NK-92 (cell line): ENCODE data around the gene DHX58.

Experiments used
- DNase-seq: peaks from one replicate; lab custom pipeline; 2025; ENCODE audit not compliant: unreplicated experiment; lab: John Stamatoyannopoulos, UW

The DHX58 gene

DNA sequence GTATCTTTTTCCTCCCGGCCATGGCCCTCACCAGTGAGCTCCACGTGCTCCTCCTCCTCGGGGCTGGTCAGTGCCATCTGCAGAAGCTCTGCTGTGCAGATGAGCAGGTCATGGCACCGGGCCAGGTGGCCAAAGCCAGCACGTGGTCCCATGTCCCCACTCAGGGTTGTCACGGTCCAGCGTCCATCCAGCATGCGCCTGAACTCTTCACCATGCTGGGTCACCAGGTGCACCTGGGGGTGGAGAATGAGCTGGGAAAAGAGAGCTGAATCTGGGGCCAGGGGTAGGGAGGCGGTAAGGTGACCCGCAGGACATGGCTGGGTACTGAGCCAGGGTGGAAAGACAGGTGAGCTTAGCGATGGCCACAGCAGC, 1.3 kb downstream of the DHX58 start:
- DNase-seq = no peak

DNA sequence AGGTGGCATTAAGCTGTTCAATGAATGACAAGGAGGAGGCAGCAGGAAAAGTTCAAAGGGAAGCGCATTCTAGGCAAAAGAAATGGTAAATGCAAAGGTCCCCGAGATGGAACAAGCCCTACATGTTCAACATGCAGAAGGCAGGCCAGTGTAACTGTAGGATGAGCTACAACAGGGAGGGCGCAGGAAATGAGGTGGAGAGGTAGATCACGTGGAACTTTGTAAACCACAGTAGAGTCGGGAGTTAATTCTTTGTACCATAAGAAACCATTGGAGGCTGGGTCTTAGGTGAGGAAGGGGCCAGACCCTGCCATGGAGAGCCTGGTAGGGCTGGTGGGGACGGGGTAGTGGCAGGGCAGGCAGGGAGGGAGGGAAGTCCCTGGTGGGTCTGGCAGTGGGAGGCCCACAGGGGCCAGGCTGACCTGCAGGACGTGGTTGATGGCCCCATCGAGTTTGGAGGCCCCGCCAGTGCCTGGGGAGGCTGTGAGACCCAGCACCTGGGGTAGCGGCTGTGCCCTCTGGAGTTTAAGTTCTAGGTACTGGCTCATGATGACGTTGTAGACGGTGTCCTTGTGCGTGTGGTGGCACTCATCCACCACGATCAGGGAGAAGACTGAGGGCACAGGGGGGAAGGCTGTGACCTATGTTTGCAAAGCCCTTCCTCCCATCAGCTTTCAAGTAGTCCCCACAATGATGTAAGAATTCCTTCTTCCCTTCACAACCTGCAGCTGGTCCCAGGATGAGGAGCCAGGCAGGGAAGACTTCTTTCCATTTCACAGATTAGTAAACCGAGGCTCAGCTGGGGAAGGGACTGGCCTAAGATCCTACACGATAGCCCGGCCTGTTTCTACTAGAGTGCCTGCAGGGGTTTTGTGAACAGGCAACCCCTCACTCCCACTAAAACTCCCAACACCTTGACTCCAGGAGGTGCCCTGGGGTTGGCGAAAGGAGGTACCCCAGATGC, 1.9 kb downstream of the DHX58 start:
- DNase-seq = no peak

DNA sequence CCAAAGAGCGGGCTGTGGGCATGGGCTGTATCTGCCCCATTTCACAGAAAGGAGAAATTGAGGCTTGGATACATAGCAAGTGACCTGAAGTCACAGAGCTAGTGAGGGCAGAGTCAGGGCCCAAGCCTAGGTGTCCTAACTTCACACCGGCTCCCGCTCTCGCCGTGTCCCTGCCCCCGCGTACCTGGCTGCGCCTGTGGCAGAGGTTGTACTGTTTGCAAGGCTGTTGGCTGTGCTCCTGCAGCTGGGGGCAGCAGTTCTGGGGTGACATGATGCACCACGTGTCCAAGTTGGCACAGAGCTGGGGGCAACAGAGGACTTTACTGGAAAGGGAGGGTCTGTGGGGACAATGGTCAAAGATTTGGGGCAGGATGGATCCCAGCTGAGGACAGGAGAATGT, 3.4 kb downstream of the DHX58 start:
- DNase-seq = no peak

DNA sequence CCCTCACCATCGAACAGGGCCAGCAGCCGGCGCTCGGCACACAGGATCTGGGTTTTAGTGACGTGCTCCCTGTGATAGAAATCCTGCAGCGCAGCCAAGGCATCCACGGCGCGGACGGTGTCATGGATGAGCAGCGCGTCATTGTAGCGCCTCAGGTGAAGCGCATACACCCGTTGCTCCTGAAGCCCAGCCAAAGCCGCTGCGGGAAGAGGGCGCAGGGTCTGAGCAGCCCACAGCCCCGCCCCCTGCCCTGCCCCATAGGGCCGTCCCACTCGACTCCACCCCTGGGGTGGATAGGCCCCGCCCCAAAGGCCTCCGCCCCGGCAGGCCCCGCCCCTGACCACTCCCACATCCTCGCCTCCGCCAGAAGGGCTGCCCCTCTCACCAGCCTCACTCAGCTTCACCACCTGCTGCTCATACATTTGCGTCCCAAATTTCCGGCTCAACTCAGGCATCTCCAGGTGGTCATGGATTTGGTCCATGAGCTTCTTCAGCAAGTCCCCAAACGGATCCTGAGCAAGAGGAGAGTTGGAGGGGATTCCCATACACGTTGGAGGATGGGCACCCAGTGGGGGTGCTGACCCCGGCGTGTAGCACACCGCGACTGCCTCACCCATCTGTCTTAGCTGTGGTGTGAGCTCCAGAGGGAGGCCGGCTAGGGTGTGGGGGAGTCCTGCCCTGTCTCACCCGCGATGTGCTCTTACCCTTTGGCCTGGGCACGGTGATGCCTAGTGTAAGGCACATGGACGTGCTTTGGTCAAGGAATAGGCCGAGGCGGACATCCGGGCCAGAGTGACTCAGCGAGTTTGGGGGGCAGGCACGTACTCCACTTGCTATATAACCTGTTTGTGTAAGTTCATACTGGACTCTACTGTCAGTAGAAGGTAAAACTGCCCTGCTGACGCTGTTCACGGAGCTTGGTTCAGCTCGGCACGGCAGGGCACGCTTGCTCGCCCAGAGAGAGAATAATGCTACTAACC, 4.6 kb downstream of the DHX58 start:
- DNase-seq = no peak

DNA sequence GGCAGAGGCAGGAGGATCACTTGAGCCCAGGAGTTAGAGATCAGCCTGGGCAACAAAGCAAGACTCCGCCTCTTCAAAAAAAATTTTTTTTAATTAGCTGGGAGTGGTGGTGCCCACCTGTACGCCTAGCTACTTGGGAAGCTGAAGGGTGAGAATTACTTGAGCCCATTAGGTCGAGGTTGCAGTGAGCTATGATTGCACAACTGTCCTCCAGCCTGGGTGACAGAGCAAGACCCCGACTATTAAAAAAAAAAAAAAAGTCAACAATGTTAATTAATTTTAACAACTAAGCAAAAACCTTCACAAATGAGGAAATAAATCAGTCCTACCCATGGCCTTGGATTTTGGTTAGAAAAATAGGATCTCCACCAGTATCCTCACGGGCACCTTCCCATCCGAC, 5.4 kb downstream of the DHX58 start:
- no peak for DNase-seq

DNA sequence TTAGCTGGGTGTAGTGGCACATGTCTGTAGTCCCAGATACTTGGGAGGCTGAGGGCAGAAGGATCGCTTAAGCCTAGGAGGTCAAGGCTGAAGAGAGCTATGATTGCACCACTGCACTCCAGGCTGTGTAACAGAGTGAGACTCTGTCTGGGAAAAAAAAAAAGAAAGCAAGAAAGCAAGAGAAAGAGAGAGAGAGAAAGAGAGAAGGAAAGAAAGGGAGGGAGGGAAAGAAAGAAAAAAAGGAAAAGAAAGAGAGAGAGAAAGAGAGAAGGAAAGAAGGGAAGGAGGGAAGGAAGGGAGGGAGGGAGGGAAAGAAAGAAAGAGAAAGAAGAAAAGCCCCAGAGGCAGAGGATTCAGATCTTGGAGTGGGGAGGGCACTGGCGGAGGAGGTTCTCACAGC, 6.5 kb downstream of the DHX58 start:
- DNase-seq = no peak

DNA sequence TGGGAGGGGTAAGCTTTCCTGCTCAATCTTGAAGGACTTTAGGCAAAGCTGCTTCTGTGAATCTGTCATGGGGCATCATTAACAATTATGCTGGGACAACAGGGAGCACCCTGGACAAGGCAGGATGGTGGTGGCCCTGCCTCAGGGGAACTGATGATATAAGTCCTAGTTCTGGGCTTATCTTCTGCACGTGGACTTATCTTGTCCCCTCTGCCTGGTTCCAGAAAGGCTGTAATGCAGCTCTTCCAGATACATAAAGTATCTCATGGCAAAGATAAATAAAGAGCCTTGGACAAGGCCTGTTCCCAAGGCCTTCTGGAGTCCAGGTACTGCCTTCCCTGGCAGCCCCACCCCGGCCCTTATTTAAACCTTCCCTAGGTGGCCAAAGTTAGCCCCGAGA, 8.2 kb downstream of the DHX58 start:
- no peak for DNase-seq

DNA sequence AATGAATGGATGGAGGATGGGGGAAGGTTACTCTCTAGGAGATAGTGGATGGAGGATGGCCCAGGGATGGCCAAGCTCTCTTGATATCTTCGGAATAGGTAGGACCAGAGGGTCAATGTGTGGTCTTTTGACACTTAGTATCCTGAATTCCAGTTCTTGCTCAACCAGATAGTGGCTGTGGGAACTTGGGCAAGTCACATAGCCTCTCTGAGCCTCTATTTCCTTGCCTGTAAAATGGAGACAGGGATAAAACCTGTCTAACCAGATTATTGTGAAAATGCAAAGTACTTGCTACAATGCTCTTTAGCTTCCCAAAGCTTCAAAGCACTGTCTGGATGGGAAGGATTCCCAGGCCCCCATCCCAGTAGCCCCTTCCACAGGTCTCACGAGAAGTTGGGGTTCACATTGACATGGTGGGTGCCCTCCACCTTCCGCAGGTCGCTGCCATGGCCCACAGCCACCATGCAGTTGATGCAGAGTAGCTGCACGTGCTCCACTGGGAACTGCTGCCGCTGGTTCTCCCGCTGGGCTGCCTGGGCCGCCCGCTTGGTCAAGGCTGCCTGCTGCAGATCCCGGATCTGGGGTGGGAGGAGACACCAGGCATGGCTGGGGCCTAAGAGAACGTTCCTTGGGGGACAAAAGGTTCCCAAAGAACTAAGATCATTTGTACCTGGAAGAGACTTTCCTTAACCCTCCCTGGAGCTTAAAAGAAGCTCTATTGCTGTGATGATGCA, 9.1 kb downstream of the DHX58 start:
- DNase-seq = no peak

DNA sequence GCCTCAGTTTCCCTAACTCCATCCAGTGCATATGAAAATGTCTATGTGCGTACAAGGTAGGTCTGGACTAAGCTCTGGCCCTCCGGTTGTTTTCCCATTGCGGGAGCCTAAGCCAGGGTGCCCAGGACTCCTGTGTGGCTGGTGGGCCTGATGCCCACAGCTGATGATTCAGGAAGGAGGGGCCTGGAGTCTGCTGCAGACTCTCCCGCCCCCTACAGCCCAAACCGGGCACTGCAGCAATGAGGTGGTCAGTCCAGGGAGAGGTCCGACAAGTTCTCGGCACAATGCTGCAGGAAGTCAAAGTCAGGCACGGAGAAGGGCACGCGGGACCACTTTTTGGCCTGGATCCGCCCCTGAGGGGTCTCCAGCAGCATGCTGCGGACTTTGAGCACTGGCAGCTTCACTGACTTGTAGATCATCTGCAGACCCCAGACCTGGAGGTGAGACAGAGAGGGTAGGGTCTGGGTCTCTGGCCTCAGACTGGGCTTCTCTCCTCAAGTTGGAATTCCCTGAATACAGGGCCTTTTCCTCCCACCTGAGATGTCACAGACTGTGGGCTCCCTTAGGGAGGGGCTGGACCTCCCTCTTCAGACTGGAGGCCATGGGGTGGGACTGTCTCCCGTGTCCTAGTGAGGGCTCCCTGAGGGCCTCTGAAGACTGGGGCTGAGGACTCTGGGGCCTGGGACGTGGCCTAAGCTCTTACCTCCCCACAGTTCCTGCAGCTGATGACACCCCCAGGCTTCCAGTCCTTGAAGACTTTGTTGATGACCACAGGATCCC, 10.8 kb downstream of the DHX58 start:
- DNase-seq = no peak

DNA sequence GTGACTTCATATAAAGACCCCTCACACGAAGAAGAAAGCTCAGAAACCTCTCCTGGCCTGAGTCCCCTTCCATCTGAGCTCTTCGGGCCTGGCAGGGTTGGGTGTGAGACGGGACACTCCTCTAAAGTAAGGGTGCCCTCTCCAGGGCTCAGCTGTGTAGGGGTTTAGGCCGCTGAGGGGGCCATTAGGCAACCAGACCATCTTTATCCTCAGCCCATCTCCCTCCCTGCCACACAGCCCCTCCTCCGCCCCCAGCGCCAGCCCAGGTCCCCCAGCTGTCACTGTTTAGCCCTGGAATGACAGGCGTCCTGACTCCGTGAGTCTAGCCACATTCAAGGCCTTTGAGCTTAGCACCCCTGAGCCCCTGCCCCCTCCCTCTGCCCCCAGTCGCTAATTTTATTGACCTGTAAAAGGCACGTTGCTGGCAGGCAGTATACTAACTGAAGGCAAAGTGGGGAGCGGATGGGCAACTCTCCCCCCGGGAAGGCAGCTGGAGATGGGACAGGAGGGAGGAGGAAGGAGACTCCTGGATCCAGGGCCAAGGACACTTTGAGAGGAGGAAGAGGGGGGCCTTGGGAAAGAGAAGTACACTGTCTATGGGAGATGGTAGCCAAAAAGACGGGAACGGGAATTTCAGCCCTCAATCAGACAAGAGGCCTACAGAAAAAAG, 13.6 kb downstream of the DHX58 start:
- no peak for DNase-seq

DNA sequence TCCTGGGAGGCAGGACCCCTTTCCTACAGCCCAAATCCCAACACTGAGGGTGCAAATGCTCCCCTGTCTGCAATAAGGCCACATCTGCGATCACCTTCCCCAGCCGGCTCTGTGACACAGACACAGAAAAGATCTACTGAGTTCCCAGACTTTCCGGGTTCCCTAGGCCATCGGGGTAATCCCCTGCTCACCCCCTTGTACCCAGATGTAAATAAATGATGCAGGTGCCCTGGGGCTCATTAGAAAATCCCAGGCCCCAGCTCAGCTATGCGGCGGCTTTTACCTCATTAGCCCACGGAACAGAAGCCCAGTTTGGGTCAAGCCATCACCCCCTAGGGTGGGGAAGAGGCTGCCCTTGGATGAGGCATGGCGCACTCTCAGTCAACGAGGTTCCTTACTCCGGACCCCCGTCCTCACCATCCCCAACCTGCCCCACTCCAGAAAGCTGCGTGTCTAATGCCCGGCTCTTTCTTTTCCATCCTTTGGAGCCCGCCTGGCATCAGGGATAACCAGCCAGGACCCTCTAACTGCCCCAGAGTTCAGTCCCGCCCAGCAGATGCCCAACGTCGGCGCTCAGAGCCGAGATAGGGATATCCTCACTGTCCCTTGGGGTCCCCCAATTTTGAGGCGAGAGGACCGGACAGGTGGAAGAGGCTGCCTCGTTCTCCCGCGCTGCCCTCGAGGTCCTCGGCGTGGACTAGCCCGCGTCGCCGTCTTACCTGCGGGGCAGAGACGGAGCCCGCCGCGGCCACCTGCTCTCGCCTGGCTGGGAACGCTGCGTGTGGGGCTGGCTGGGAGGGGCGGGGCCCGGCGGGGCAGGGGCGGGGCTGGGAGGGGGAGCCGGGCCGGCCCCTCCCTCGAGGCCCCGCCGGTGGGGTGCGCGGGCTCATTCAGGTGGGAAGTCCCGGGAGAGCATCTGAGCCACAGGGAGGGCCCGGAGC, 14.6 kb downstream of the DHX58 start, which contains the start of gene ZNF385C:
Gene ZNF385C (minus strand): TSS at position 783 of the 941 bp plus-strand sequence. CDS start 35,417 bp downstream, outside the sequence.
- no peak for DNase-seq

DNA sequence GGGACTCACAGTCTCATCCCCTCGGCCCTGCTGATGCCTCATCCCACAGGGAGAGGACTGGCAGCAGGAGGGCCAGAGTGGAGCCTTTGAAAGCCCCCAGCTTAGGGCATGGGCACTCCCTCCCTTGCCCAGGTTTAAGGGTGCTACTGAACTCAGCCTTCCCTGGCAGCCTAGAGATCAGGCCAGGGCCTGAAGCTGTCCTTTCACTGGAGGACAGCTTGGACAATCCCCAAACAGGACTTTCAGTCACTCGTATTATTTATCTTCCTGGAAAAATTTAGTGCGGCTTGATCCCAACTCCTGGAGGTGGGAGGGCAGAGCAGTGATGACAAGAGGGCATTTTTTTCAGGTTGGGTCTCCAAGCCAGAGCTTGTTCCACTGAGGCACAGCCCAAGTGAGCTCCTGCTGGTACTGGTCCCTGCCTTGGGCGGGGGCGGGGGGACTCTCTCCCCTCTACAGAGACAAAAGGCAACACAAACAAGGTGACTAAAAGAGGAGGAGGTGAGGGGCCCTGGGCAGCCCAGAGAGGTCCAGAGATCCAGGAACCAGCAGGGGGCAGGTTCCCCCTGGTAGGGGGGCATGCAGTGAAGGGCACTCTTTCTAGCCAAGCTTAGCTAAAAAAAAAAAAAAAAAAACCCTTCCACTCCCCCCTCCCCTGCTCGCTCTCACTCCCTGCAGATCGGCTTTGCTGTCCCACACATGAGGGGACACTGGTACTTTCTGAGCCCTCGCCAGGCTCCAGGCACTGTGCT, 16.0 kb downstream of the DHX58 start:
- DNase-seq = no peak

DNA sequence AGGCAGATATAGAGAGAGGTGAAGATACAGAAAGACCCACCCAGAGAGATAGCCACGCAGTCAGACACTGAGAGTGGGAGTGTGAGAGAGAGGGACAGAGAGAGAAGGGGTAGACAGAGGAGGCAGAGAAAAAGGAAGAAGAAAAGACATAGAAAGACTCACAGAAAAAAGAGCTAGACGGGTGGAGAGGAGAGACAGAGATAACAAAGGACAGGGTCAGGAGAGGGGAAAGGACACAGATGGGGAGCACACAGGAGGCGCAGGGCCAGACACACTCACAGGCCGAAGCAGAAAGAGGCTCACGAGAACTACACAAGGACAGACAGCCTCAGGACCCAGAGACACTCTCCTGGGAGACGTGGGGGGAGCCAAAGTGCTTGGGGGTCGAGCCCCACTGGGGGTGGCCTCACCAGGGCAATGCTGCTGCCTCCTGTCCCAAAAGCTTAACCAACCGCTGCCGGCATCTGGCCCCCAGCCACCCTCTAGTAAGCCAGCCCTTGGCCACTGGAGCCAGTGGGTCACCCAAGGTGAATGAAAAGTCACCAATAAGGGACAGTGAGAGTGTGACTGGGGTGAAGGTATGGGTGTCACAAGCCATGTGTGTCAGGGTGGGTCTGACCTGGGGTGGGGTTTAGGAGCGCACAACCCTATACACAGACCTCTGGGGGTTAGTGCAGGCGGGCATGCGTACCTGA, 18.0 kb downstream of the DHX58 start:
- no peak for DNase-seq

DNA sequence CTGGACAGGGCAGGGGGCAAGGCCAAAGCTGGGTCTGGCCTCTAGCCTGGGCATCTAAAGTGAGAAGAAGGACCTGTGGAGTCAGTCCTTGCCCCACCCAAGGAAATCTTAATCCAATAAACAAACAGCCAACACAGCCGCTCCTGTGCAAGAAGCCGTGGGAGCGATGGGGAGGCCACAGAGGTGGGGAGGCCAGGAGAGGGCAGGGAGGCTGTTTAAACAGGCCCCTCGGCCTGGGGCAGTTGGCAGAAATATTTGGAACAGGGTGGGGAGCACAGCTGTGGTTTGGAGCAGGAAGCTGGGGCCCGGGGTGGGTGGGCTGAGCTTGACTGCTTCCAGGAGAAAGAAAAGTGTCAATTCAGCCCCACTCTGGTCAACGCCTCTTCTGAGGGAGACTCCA, 19.6 kb downstream of the DHX58 start:
- DNase-seq = no peak

DNA sequence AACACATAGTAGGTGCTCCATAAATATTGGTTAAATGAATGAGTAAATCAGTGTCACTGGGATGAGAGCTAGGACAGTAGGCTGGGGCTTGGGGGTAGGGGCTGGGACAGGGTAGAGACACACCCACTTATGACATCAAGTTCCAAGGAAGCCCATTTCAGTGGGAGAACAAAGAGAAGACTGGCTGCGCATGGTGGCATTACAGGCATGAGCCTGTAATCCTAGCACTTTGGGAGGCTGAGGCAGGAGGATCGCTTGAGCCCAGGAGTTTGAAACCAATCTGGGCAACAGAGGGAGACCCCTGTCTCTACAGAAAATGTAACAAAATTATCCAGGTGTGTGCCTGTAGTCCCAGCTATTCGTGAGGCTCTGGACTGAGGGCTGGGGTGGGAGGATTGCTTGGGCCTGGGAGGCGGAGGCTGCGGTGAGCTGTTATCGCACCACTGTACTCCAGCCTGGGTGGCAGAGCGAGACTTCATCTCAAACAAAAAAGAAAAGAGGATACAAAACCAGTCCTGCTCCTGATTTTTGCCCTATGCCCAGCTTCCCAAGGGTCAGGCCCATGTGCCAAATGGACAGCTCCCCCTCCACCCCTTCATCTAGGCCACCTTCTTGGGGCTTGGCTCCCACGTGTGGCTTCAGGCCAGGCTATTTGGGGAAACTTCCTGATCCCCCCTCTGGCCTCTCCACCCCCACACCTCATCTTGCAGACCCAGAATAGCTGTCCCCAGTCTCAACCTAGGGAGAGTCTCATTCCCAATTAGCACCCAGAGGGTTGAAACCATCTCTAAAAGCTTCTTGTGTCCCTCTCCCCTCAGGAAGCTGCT, 21.3 kb downstream of the DHX58 start:
- no peak for DNase-seq

DNA sequence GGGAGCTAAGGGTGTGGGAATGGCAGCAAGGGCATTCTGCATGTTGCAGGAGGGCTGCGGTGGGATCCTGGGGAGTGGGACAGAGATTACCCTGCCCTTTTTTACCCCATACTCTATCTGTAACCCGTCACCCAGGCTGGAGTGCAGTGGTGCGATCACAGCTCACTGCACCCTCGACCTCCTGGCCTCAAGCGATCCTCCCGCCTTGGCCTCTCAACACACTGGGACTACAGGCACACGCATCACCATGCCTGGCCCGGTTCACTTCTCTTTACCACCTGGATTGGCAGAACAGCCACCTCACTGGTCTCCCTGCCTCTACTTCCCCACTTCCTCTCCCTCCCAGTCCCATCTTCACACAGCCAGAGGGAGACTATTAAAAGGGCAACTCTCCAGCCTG, 23.8 kb downstream of the DHX58 start:
- no peak for DNase-seq
